CD14-positive monocyte (primary cell): ENCODE measurements around the gene PTGR3. TPM values are rescaled to one million over a fixed set of nuclear protein-coding genes. Genes with fewer than 3 reads are reported as not detected.

Experiments used
- DNase-seq, 3 donors: peaks; one replicate each; pipeline ENCODE4 v3.0.0-alpha.2; 2011 to 2022
- H2AFZ ChIP-seq: 2 replicates; pipeline ENCODE4 v1.6.0; 2012; ENCODE audit warnings: mild to moderate bottlenecking, low read depth, low read length, inconsistent platforms; ENCODE audit not compliant: insufficient read depth, poor library complexity, severe bottlenecking
- H3K27ac ChIP-seq, 2 donors: 1 replicate in 1 of 2; 2 replicates in 1 of 2; pipeline ENCODE4 v1.5.1; 2012 to 2013; ENCODE audit warnings: low read length in 2 of 2, control low read depth in 1 of 2, inconsistent platforms in 1 of 2, low read depth in 1 of 2, mild to moderate bottlenecking in 1 of 2
- H3K27me3 ChIP-seq, 2 donors: one replicate each; pipeline versions ENCODE4 v1.6.0 to v1.6.1; 2011 to 2013; ENCODE audit warnings: low read length in 2 of 2; ENCODE audit not compliant: control insufficient read depth in 2 of 2, insufficient read depth in 2 of 2
- H3K36me3 ChIP-seq, 2 donors: replicated peaks in 1 of 2; 1 replicate in 1 of 2; 2 replicates in 1 of 2; pipeline versions ENCODE4 v1.5.1 to v1.6.1; 2012 to 2013; ENCODE audit warnings: low read length in 2 of 2, control low read depth in 1 of 2, inconsistent platforms in 1 of 2, mild to moderate bottlenecking in 1 of 2; ENCODE audit not compliant: insufficient read depth in 2 of 2, control insufficient read depth in 1 of 2
- H3K4me1 ChIP-seq, 2 donors: 1 replicate in 1 of 2; 2 replicates in 1 of 2; pipeline versions ENCODE4 v1.5.1 to v1.6.1; 2012 to 2013; ENCODE audit warnings: low read length in 2 of 2, control low read depth in 1 of 2, inconsistent platforms in 1 of 2, mild to moderate bottlenecking in 1 of 2, moderate library complexity in 1 of 2; ENCODE audit not compliant: insufficient read depth in 2 of 2, control insufficient read depth in 1 of 2
- H3K4me2 ChIP-seq: replicated peaks from 2 replicates; pipeline ENCODE3; 2012; ENCODE audit warnings: low read length, moderate library complexity, mild to moderate bottlenecking; ENCODE audit not compliant: poor library complexity, severe bottlenecking; ENCODE audit errors: extremely low read depth
- H3K4me3 ChIP-seq, 3 experiments: fragments of 200-600 bp in 1 of 3; sonication (generic) in 1 of 3; replicated peaks in 1 of 3; 1 replicate in 2 of 3; 2 replicates in 1 of 3; pipeline ENCODE4 v1.5.1; 2011 to 2013; ENCODE audit warnings: low read length in 3 of 3, mild to moderate bottlenecking in 3 of 3, control low read depth in 2 of 3, low read depth in 2 of 3, inconsistent platforms in 1 of 3, moderate library complexity in 1 of 3
- H3K79me2 ChIP-seq: 2 replicates; pipeline ENCODE4 v1.6.0; 2012; ENCODE audit warnings: mild to moderate bottlenecking, control low read depth, inconsistent platforms, low read length, moderate library complexity; ENCODE audit not compliant: insufficient read depth
- H3K9ac ChIP-seq: 2 replicates; pipeline ENCODE4 v1.6.0; 2017; ENCODE audit warnings: low read length, mild to moderate bottlenecking; ENCODE audit not compliant: insufficient read depth, poor library complexity, severe bottlenecking
- H3K9me3 ChIP-seq, 2 donors: replicated peaks in 1 of 2; 1 replicate in 1 of 2; 2 replicates in 1 of 2; pipeline versions ENCODE4 v1.5.1 to v1.6.1; 2012 to 2013; ENCODE audit warnings: low read length in 2 of 2, control low read depth in 1 of 2; ENCODE audit not compliant: control insufficient read depth in 1 of 2, insufficient read depth in 1 of 2
- H4K20me1 ChIP-seq: 2 replicates; pipeline ENCODE4 v1.6.0; 2012; ENCODE audit warnings: mild to moderate bottlenecking, low read length, control low read depth, moderate library complexity; ENCODE audit not compliant: insufficient read depth
- H3K27ac Mint-ChIP-seq, 7 donors: one replicate each; pipeline ENCODE4 v1.8.0; 2020; ENCODE audit warnings: mild to moderate bottlenecking in 7 of 7, mixed read lengths in 7 of 7, moderate library complexity in 6 of 7, inconsistent platforms in 2 of 7
- H3K27me3 Mint-ChIP-seq, 3 donors: one replicate each; pipeline ENCODE4 v1.8.0; 2021 to 2022; ENCODE audit warnings: low read depth in 3 of 3, mild to moderate bottlenecking in 3 of 3, mixed read lengths in 3 of 3, moderate library complexity in 3 of 3, inconsistent platforms in 1 of 3
- H3K36me3 Mint-ChIP-seq, 2 donors: one replicate each; pipeline ENCODE4 v1.8.0; 2020; ENCODE audit warnings: mixed read lengths in 2 of 2, inconsistent platforms in 1 of 2, mild to moderate bottlenecking in 1 of 2
- H3K4me1 Mint-ChIP-seq: one replicate; pipeline ENCODE4 v1.8.0; 2020; ENCODE audit warnings: mild to moderate bottlenecking, mixed read lengths
- H3K4me3 Mint-ChIP-seq, 2 donors: one replicate each; pipeline ENCODE4 v1.8.0; 2020; ENCODE audit warnings: mild to moderate bottlenecking in 2 of 2, mixed read lengths in 2 of 2, moderate library complexity in 1 of 2
- H3K9me3 Mint-ChIP-seq, 7 donors: one replicate each; pipeline ENCODE4 v1.8.0; 2020 to 2022; ENCODE audit warnings: mixed read lengths in 7 of 7, mild to moderate bottlenecking in 6 of 7, moderate library complexity in 6 of 7, inconsistent platforms in 2 of 7
- WGBS: methylation state at CpG from one replicate; pipeline ENCODE4 v1.1.5; 2013; ENCODE audit warnings: missing lambda C conversion rate; ENCODE audit not compliant: insufficient coverage; 5-methylcytosine and 5-hydroxymethylcytosine counted together
- intact Hi-C, 2 donors: fragments of 100-400 bp; cut with micrococcal nuclease; formaldehyde crosslinking; loops; one replicate each; pipeline versions ENCODE4 v1.15.0 to v1.15.1; 2023
- polyA plus RNA-seq, 3 donors: library from polyadenylated mRNA; depleted of rRNA in 1 of 3; unstranded in 2 of 3; stranded (reverse) in 1 of 3; fragments of 300-500 nt in 2 of 3; fragments of >200 nt in 1 of 3; fragmentation: Illumina TruSeq in 2 of 3; gene quantifications; 1 replicate in 2 of 3; 2 replicates in 1 of 3; pipeline ENCODE4 v1.2.3, GENCODE V29; 2012 to 2021
- TF ChIP-seq, protein P1 (sequence below): fragments of 200-600 bp; IDR thresholded peaks from one replicate; pipeline ENCODE4 v1.8.0; 2022; ENCODE audit warnings: antibody characterized with exemption, mild to moderate bottlenecking

PTGR3 gene
- polyA plus RNA-seq, 3 donors, result 15.5 to 27.5 (median 23.6) TPM

DNA sequence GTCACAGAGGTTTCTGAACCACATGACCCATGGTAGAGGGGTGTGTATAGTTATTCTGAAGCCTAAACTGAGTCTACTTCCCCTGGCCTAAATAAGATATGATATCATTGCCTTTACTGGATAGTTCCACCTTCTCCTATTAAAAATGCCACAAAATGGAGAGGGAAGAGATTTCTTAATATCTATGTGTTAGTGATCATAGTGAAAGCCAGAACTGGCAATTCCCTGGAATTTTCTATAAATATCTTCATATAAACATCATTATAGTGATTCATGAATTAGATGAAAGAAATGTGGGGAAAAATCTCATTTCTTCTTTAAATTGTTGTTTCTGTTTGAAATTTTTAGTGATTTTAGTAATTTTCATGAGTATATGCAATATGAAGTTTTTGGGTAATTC is 47.4 kb upstream of the PTGR3 start:
- no peak overlapping the region for H3K27ac Mint-ChIP-seq

DNA sequence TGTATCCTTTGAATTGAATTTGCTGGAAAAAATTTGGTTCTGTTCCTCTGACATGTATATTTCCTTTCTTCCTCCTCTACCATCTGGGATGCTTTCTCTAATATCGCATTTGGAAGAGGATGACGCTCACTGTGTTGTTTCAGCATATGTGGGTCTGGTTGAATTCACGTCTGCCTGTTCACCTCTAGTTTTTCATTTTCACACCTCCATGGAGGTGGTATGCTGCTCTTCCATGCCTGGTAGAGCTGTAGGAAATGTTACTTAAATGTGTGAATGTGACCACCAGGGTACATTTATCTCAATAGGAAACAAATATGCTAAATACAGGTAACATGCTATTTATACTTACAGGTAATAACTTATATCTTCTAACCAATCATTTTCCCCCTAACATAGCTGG is 46.2 kb upstream of the PTGR3 start:
- no peak overlapping the region for H3K9ac ChIP-seq
- no CpG with 5 or more reads among the region's 3 CpGs for WGBS
- intact Hi-C loops, result no loop called here

More for the DNA sequence above, 47.4 kb upstream of the PTGR3 start:
- Mint-ChIP-seq H3K27me3 (no peaks in the 10 kb centered on the region), H3K4me1 (peaks cover 14% of the 10 kb centered on the region), H3K36me3 (peaks cover 0 to 4% of the 10 kb centered on the region in 2 donors), H3K4me3 (no peak overlapping the region), H3K9me3 (no peaks in the 10 kb centered on the region)
- TF ChIP-seq, protein P1, sequence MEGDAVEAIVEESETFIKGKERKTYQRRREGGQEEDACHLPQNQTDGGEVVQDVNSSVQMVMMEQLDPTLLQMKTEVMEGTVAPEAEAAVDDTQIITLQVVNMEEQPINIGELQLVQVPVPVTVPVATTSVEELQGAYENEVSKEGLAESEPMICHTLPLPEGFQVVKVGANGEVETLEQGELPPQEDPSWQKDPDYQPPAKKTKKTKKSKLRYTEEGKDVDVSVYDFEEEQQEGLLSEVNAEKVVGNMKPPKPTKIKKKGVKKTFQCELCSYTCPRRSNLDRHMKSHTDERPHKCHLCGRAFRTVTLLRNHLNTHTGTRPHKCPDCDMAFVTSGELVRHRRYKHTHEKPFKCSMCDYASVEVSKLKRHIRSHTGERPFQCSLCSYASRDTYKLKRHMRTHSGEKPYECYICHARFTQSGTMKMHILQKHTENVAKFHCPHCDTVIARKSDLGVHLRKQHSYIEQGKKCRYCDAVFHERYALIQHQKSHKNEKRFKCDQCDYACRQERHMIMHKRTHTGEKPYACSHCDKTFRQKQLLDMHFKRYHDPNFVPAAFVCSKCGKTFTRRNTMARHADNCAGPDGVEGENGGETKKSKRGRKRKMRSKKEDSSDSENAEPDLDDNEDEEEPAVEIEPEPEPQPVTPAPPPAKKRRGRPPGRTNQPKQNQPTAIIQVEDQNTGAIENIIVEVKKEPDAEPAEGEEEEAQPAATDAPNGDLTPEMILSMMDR, result no peak
- Histone ChIP-seq H3K79me2 (peaks cover 30% of the 10 kb centered on the region), H3K4me3 (no peak overlapping the region), H3K4me2 (no peak overlapping the region), H3K4me1 (peaks cover 0 to 8% of the 10 kb centered on the region in 2 donors), H3K27ac (no peak overlapping the region), H2AFZ (no peak overlapping the region), H3K9ac (no peak overlapping the region), H3K9me3 (no peaks in the 10 kb centered on the region), H3K27me3 (no peaks in the 10 kb centered on the region), H4K20me1 (peaks cover 21% of the 10 kb centered on the region), H3K36me3 (no peaks in the 10 kb centered on the region)
- intact Hi-C loops, result no loop called here
- no peak for DNase-seq

More for the DNA sequence above, 46.2 kb upstream of the PTGR3 start:
- Histone ChIP-seq H3K36me3 (no peaks in the 10 kb centered on the region), H3K4me1 (peaks cover 0 to 6% of the 10 kb centered on the region in 2 donors), H3K9me3 (no peaks in the 10 kb centered on the region), H3K4me2 (no peak overlapping the region), H4K20me1 (peaks cover 29% of the 10 kb centered on the region), H2AFZ (no peak overlapping the region), H3K4me3 (no peak overlapping the region), H3K27ac (no peak overlapping the region), H3K27me3 (no peaks in the 10 kb centered on the region), H3K79me2 (peaks cover 30% of the 10 kb centered on the region)
- peaks cover 9% of the 10 kb centered on the region for H3K4me1 Mint-ChIP-seq
- peaks cover 0 to under 1% (median 0%) of the 10 kb centered on the region in 7 donors for H3K9me3 Mint-ChIP-seq
- H3K4me3 Mint-ChIP-seq, result no peak overlapping the region
- no peaks in the 10 kb centered on the region for H3K36me3 Mint-ChIP-seq
- no peaks in the 10 kb centered on the region for H3K27me3 Mint-ChIP-seq
- no peak overlapping the region for H3K27ac Mint-ChIP-seq
- no peak for DNase-seq
- TF ChIP-seq, protein P1, result no peak
